ENCODE data around the gene PMVK.

DNA sequence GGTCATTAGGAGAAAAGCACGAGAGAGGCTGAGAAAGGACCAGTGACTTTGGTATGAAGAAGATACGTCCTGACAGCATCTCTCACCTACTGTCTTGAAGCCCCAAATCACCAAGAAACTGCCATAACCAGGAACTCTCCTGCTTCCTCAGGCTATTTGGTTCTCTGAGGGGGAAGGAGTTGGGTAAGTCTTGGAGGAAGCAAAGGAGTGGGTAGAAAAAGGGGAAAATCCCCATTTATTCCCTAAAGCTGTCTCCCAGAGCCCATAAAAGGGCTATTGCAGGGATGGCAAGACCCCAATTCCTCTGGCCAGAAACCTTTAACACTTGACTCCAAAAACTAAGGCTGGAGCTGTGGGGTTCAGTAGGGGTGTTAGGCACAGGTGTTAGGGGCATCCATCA is 21.5 kb upstream of the PMVK start:
- TF ChIP-seq, protein P1, sequence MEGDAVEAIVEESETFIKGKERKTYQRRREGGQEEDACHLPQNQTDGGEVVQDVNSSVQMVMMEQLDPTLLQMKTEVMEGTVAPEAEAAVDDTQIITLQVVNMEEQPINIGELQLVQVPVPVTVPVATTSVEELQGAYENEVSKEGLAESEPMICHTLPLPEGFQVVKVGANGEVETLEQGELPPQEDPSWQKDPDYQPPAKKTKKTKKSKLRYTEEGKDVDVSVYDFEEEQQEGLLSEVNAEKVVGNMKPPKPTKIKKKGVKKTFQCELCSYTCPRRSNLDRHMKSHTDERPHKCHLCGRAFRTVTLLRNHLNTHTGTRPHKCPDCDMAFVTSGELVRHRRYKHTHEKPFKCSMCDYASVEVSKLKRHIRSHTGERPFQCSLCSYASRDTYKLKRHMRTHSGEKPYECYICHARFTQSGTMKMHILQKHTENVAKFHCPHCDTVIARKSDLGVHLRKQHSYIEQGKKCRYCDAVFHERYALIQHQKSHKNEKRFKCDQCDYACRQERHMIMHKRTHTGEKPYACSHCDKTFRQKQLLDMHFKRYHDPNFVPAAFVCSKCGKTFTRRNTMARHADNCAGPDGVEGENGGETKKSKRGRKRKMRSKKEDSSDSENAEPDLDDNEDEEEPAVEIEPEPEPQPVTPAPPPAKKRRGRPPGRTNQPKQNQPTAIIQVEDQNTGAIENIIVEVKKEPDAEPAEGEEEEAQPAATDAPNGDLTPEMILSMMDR (IDR thresholded peaks at IDR 0.05; ENCODE audit: insufficient read depth, low read depth, low read length) = no peak
- no peak for TF ChIP-seq EZH2 (IDR thresholded peaks at IDR 0.05; ENCODE audit: insufficient read depth, low read length)

All from astrocyte (in vitro differentiated cells and primary cell).